IPS DF 6.9 (cell line): ENCODE data around the gene NRXN3.

Experiments used
- DNase-seq: peaks from one replicate; pipeline ENCODE4 v3.0.0-alpha.2; 2013; ENCODE audit warnings: low read depth, low spot score
- H3K27ac ChIP-seq: one replicate; pipeline ENCODE4 v1.5.1; 2013; ENCODE audit warnings: low read length, control low read depth
- H3K27me3 ChIP-seq: 2 replicates; pipeline ENCODE4 v1.6.1; 2013; ENCODE audit warnings: mild to moderate bottlenecking, low read length; ENCODE audit not compliant: control insufficient read depth, insufficient read depth
- H3K36me3 ChIP-seq: 2 replicates; pipeline ENCODE4 v1.6.1; 2013; ENCODE audit warnings: low read length; ENCODE audit not compliant: control insufficient read depth, insufficient read depth
- H3K4me1 ChIP-seq: 2 replicates; pipeline ENCODE4 v1.6.1; 2013; ENCODE audit warnings: low read length; ENCODE audit not compliant: control insufficient read depth, insufficient read depth
- H3K4me3 ChIP-seq: 2 replicates; pipeline ENCODE4 v1.5.1; 2013; ENCODE audit warnings: mild to moderate bottlenecking, low read length
- H3K9me3 ChIP-seq: 2 replicates; pipeline ENCODE4 v1.6.1; 2013; ENCODE audit warnings: low read length, inconsistent platforms; ENCODE audit not compliant: control insufficient read depth, insufficient read depth
- WGBS: extraction: QIAGEN DNeasy Blood & Tissue Kit; methylation state at CpG from one replicate; pipeline ENCODE4 v1.1.7; 2013; ENCODE audit warnings: mixed read lengths, missing lambda C conversion rate; ENCODE audit not compliant: insufficient read length, insufficient coverage; 5-methylcytosine and 5-hydroxymethylcytosine counted together

Gene NRXN3

GRCh38 chr14:79802093-79802492 lies 1631.9 kb downstream of the NRXN3 start:
- no peak for DNase-seq
- no peak overlapping the region for H3K4me3 ChIP-seq
- H3K4me1 ChIP-seq, result no peaks in the 10 kb centered on the region
- no peaks in the 10 kb centered on the region for H3K9me3 ChIP-seq
- H3K27ac ChIP-seq, result no peak overlapping the region
- no peaks in the 10 kb centered on the region for H3K27me3 ChIP-seq
- H3K36me3 ChIP-seq, result no peaks in the 10 kb centered on the region
- no CpG with 5 or more reads among the region's 1 CpG for WGBS

- Histone ChIP-seq H3K4me3 (no peak overlapping the region), H3K36me3 (no peaks in the 10 kb centered on the region), H3K27ac (no peak overlapping the region), H3K27me3 (no peaks in the 10 kb centered on the region), H3K4me1 (no peaks in the 10 kb centered on the region), H3K9me3 (no peaks in the 10 kb centered on the region)
- WGBS, result no CpG with 5 or more reads among the region's 1 CpG
- DNase-seq, result no peak
Measured at GRCh38 chr14:79805636-79806035, 1635.5 kb downstream of the NRXN3 start.

GRCh38 chr14:79809849-79810612 lies 1639.9 kb downstream of the NRXN3 start:
- Histone ChIP-seq H3K4me3 (no peak overlapping the region), H3K36me3 (no peaks in the 10 kb centered on the region), H3K4me1 (no peaks in the 10 kb centered on the region), H3K27me3 (no peaks in the 10 kb centered on the region), H3K27ac (no peak overlapping the region), H3K9me3 (no peaks in the 10 kb centered on the region)
- no CpG with 5 or more reads among the region's 3 CpGs for WGBS
- peak; percentile 4 for DNase-seq

GRCh38 chr14:79820866-79821535 lies 1650.8 kb downstream of the NRXN3 start:
- Histone ChIP-seq H3K27me3 (no peaks in the 10 kb centered on the region), H3K4me3 (no peak overlapping the region), H3K4me1 (no peaks in the 10 kb centered on the region; the same call in 1 of the 2 replicates), H3K27ac (no peak overlapping the region), H3K36me3 (no peaks in the 10 kb centered on the region), H3K9me3 (no peaks in the 10 kb centered on the region)
- WGBS, result no CpG with 5 or more reads among the region's 1 CpG
- no peak for DNase-seq

DNA sequence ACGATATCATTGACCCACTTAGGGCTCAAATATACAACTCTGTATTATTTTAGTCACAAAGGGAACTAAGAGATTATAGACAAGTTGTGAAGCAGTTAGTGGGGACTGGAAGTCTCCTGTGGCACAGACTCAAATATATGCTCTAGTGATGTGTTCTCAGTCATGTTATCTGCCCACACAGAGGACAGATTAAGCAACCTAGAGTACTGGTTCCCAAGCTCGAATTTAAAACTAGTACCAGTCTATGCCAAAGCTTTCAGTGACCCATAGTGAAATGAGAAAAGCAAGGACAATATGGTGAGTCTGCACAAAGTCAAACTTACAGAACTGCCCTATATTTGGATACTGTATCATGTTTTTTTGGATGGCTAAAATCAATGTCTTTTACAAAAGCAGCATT lies 1651.9 kb downstream of the NRXN3 start:
- WGBS, result no CpG with 5 or more reads among the region's 2 CpGs
- no peaks in the 10 kb centered on the region for H3K27me3 ChIP-seq
- H3K27ac ChIP-seq, result no peak overlapping the region
- no peak overlapping the region for H3K4me3 ChIP-seq
- H3K4me1 ChIP-seq, result no peaks in the 10 kb centered on the region; the same call in 1 of the 2 replicates
- no peak for DNase-seq
- no peaks in the 10 kb centered on the region for H3K9me3 ChIP-seq
- no peaks in the 10 kb centered on the region for H3K36me3 ChIP-seq

DNA sequence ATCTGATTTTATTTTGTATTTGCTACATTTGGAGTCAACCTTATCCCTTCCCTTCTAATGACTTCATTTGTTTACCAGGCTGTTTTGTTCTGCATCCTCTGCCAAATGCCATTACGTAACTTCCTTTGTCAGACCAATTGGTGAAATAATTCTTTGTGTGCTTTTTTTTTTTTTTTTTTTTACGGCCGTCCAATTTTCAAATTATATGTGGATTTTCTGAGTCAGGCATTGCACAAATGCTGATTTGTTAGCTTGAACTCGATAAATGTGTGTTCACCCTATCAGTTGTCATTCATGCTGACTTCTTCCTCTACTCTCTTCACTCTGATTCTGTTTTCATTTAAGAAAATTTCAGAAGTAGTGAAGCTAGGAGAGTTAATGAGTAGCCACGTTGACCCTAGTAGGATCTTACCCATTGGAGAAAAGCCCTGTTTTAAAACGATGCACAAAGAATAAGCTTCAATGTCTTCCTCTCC lies 1654.9 kb downstream of the NRXN3 start:
- Histone ChIP-seq H3K27me3 (no peaks in the 10 kb centered on the region), H3K4me3 (no peak overlapping the region), H3K36me3 (no peaks in the 10 kb centered on the region), H3K27ac (no peak overlapping the region), H3K9me3 (no peaks in the 10 kb centered on the region), H3K4me1 (no peaks in the 10 kb centered on the region; the same call in 1 of the 2 replicates)
- WGBS, result no CpG with 5 or more reads among the region's 6 CpGs
- no peak for DNase-seq

DNA sequence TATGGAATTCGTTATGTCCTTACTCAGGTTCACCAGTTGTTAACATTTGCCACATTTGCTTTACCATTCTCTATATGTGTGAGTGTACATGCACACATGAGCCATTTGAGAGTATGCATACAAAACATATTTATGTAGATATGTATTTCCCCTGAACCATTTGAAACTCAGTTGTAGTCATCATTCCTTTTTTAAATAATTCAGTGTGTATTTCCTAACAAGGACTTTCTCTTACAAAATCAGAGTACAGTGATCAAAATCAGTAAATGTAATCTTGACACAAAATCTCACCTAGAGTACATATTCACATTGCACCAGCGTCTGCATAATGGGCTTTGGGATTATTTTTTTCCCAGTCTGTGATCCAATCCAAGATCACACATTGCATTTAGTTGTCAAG lies 1656.2 kb downstream of the NRXN3 start:
- no peaks in the 10 kb centered on the region; the same call in 1 of the 2 replicates for H3K4me1 ChIP-seq
- WGBS, result no CpG with 5 or more reads among the region's 2 CpGs
- H3K9me3 ChIP-seq, result no peaks in the 10 kb centered on the region

DNA sequence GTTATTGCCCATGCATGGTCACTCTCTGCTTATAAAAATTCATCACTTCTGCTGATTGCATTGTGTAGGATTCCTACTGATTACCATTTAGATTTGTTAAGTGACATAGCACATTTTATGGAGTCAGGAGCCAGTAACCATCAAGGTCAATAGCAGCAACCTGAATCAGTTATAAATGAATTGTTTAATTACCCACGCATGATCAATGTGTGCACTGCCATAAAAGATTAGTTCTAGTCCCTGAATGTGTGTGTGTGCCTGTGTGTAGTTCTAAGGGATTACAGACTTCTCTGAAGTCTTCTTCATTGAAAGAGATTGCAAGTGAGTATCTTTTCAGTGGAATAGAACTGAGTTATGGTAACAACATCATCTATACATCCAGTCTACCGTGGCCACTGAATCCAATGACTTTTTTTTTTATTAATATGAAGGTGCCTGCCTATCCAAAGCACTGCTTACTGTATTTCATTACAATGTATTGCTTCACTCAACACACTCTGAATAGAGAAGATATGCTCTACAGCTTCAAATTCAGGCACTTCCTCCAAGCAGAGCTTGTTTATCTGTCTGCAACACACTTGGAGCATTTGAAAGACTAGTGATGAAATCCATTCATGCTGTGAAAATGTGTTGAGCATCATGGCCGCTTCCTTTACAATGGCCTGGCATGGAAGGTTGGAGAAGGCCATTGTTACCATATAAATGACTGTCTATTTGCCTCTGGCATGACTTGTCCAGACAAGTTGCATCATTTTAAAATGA lies 1659.4 kb downstream of the NRXN3 start:
- no peak overlapping the region for H3K27ac ChIP-seq
- no CpG with 5 or more reads among the region's 3 CpGs for WGBS

More for the DNA sequence above, 1656.2 kb downstream of the NRXN3 start:
- Histone ChIP-seq H3K27ac (no peak overlapping the region), H3K27me3 (no peaks in the 10 kb centered on the region), H3K4me3 (no peak overlapping the region), H3K36me3 (no peaks in the 10 kb centered on the region)
- no peak for DNase-seq

DNA sequence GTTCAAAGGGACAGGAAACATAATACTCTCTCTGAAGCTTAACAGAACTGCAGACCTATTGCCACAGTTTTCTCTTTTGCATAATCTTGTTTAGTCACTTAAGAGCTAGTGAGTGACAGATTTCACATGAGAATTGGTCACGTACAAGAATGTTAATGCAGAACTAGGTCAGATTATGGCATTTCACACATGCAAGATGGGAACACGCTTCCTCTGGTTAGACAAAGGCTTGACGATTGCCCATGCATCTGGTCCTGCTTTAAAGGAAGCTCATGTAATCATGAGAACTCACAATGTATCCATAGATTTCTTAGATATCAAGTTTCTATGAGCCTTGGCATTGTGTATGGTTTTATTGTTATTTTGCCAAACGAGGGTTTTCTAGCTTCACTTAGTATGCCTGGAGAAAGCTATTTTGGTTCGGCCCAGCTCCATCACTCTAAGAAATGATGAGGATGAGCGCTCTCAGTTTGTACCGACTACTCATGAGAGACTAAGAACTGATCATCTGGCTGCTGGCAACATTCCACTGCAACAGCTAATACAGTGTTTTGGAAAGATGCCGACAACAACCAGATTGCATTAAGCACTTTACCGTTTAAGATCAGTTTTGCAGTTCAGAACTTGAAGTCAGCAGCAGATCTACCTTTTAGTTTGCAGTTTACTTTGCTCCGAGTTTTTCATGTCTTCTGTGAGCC lies 1661.2 kb downstream of the NRXN3 start:
- no peak overlapping the region for H3K4me3 ChIP-seq
- no peaks in the 10 kb centered on the region for H3K9me3 ChIP-seq
- H3K27me3 ChIP-seq, result no peaks in the 10 kb centered on the region
- WGBS, result no CpG with 5 or more reads among the region's 10 CpGs
- no peak for DNase-seq
- H3K4me1 ChIP-seq, result no peaks in the 10 kb centered on the region
- H3K27ac ChIP-seq, result no peak overlapping the region
- H3K36me3 ChIP-seq, result no peaks in the 10 kb centered on the region

More for the DNA sequence above, 1659.4 kb downstream of the NRXN3 start:
- H3K36me3 ChIP-seq, result no peaks in the 10 kb centered on the region
- no peaks in the 10 kb centered on the region for H3K4me1 ChIP-seq
- DNase-seq, result no peak
- H3K27me3 ChIP-seq, result no peaks in the 10 kb centered on the region
- no peak overlapping the region for H3K4me3 ChIP-seq
- H3K9me3 ChIP-seq, result no peaks in the 10 kb centered on the region

GRCh38 chr14:79833781-79834180 lies 1663.6 kb downstream of the NRXN3 start:
- no peak overlapping the region for H3K27ac ChIP-seq
- H3K36me3 ChIP-seq, result no peaks in the 10 kb centered on the region
- no peak for DNase-seq
- H3K4me3 ChIP-seq, result no peak overlapping the region
- H3K4me1 ChIP-seq, result no peaks in the 10 kb centered on the region
- H3K27me3 ChIP-seq, result no peaks in the 10 kb centered on the region
- no peaks in the 10 kb centered on the region for H3K9me3 ChIP-seq
- no CpG with 5 or more reads among the region's 3 CpGs for WGBS
